GM12878 (cell line): ENCODE measurements around the gene RPRD2. TPM values are rescaled to one million over a fixed set of nuclear protein-coding genes. Genes with fewer than 3 reads are reported as not detected.

Source experiments
- ATAC-seq: fragments of 200-7000 bp; cut with Tn5 transposase; 3 replicates; pipeline ENCODE4 v1.9.1; 2020; ENCODE audit warnings: mild to moderate bottlenecking, moderate library complexity
- BruUV-seq: library from RNA; stranded (reverse); fragments of 400-500 nt; replicated peaks from 2 replicates; lab custom pipeline; 2021; lab: Mats Ljungman, UMichigan
- CTCF ChIA-PET: fragments of 300-600 bp; sonication (Branson Sonifier 250); formaldehyde crosslinking; extraction: SDS; loops from one replicate; lab custom pipeline; 2021; ENCODE audit warnings: inconsistent platforms; lab: Yijun Ruan, JAX
- POLR2A ChIA-PET: fragments of 350-600 bp; formaldehyde crosslinking; extraction: SDS; loops from one replicate; lab custom pipeline; 2021; ENCODE audit warnings: inconsistent platforms; lab: Charles Lee
- RAD21 ChIA-PET: fragments of 300-600 bp; sonication (Branson Sonifier 250); formaldehyde crosslinking; loops from one replicate; lab custom pipeline; 2023; ENCODE audit warnings: antibody characterized with exemption; ENCODE audit not compliant: unreplicated experiment; lab: Charles Lee
- SMC1A ChIA-PET: fragments of 300-600 bp; sonication (Branson Sonifier 250); formaldehyde crosslinking; loops from one replicate; lab custom pipeline; 2023; ENCODE audit not compliant: unreplicated experiment, uncharacterized antibody; lab: Charles Lee
- DNase-seq: peaks from one replicate; pipeline ENCODE4 v3.0.0-alpha.2; 2011; ENCODE audit warnings: low read depth, low spot score
- FAIRE-seq: peaks from 3 replicates; lab custom pipeline; 2011; peaks lifted over from hg19 to GRCh38; lab: Jason Lieb, UNC
- H2AFZ ChIP-seq: 2 replicates; pipeline ENCODE4 v1.6.0; 2011; ENCODE audit warnings: low read depth, low read length, control low read depth; ENCODE audit not compliant: control insufficient read depth
- H3K27ac ChIP-seq: 2 replicates; pipeline ENCODE4 v1.5.1; 2011; ENCODE audit warnings: control low read depth; ENCODE audit not compliant: control insufficient read depth, insufficient read depth
- H3K27me3 ChIP-seq, 2 experiments: replicated peaks in 1 of 2; 2 replicates each; pipeline versions ENCODE4 v1.6.0 to v1.6.1; 2011; ENCODE audit warnings: low read length in 1 of 2; ENCODE audit not compliant: control insufficient read depth in 2 of 2, insufficient read depth in 2 of 2
- H3K36me3 ChIP-seq, 2 experiments: 2 replicates each; pipeline ENCODE4 v1.5.1; 2011; ENCODE audit warnings: low read length in 1 of 2; ENCODE audit not compliant: control insufficient read depth in 2 of 2, insufficient read depth in 2 of 2
- H3K4me1 ChIP-seq: 2 replicates; pipeline ENCODE4 v1.6.1; 2011; ENCODE audit warnings: mild to moderate bottlenecking, low read length, moderate library complexity, mixed read lengths; ENCODE audit not compliant: control insufficient read depth, insufficient read depth
- H3K4me2 ChIP-seq: 2 replicates; pipeline ENCODE4 v1.6.0; 2011; ENCODE audit warnings: control low read depth; ENCODE audit not compliant: control insufficient read depth, insufficient read depth
- H3K4me3 ChIP-seq: fragments of 200-600 bp; sonication (generic); 2 replicates; pipeline ENCODE4 v1.5.1; 2016
- H3K79me2 ChIP-seq: 2 replicates; pipeline ENCODE4 v1.6.0; 2011; ENCODE audit warnings: low read length; ENCODE audit not compliant: control insufficient read depth, insufficient read depth
- H3K9ac ChIP-seq: 2 replicates; pipeline ENCODE4 v1.8.0; 2011; ENCODE audit warnings: low read length, control low read depth, mixed read lengths; ENCODE audit not compliant: control insufficient read depth, insufficient read depth
- H3K9me3 ChIP-seq: replicated peaks from 3 replicates; pipeline ENCODE4 v1.5.1; 2011; ENCODE audit warnings: mild to moderate bottlenecking, low read length; ENCODE audit not compliant: control insufficient read depth, insufficient read depth
- H4K20me1 ChIP-seq: 2 replicates; pipeline ENCODE4 v1.6.0; 2011; ENCODE audit not compliant: control insufficient read depth, insufficient read depth
- BACH1 ChIP-seq: fragments of 450-650 bp; IDR thresholded peaks from 2 replicates; pipeline ENCODE4 v1.6.1; 2017; ENCODE audit warnings: mild to moderate bottlenecking, borderline replicate concordance
- BMI1 ChIP-seq: fragments of 450-650 bp; IDR thresholded peaks from 2 replicates; pipeline ENCODE4 v1.6.1; 2016; ENCODE audit warnings: mild to moderate bottlenecking, moderate library complexity, borderline replicate concordance
- PAX8 ChIP-seq: fragments of 450-650 bp; IDR thresholded peaks from 2 replicates; pipeline ENCODE4 v1.6.1; 2017; ENCODE audit warnings: mild to moderate bottlenecking, moderate library complexity
- POLR2AphosphoS2 ChIP-seq: IDR thresholded peaks from 2 replicates; pipeline ENCODE4 v1.6.1; 2011; ENCODE audit warnings: low read depth, mild to moderate bottlenecking, low read length, improper control_type of control experiment, moderate library complexity
- POU2F2 ChIP-seq: IDR thresholded peaks from 3 replicates; pipeline ENCODE4 v1.6.1; 2011; ENCODE audit warnings: low read depth, mild to moderate bottlenecking, low read length, borderline replicate concordance
- RBBP5 ChIP-seq: fragments of 200-600 bp; sonication (generic); conservative IDR thresholded peaks from 2 replicates; pipeline ENCODE4 v1.6.1; 2016
- RFX5 ChIP-seq: IDR thresholded peaks from 2 replicates; pipeline ENCODE4 v1.6.1; 2011; ENCODE audit warnings: low read depth, low read length, improper control_type of control experiment
- SMAD5 ChIP-seq: IDR thresholded peaks from 2 replicates; pipeline ENCODE4 v1.6.1; 2016; ENCODE audit warnings: antibody characterized with exemption, low read depth
- SREBF2 ChIP-seq: IDR thresholded peaks from 2 replicates; pipeline ENCODE4 v1.6.1; 2012; ENCODE audit warnings: mild to moderate bottlenecking, low read length
- TCF3 ChIP-seq: IDR thresholded peaks from 2 replicates; pipeline ENCODE4 v1.6.1; 2012; ENCODE audit warnings: low read depth, mild to moderate bottlenecking, low read length, borderline replicate concordance; ENCODE audit not compliant: insufficient read depth
- TCF7 ChIP-seq: IDR thresholded peaks from 2 replicates; pipeline ENCODE4 v1.6.1; 2014; ENCODE audit warnings: antibody characterized with exemption, borderline replicate concordance
- ZZZ3 ChIP-seq: IDR thresholded peaks from 2 replicates; pipeline ENCODE4 v1.6.1; 2011; ENCODE audit warnings: low read depth; ENCODE audit not compliant: control insufficient read depth, insufficient read length
- WGBS: methylation state at CpG from one replicate; pipeline ENCODE4 v1.1.6; 2016; ENCODE audit warnings: low lambda C conversion rate; ENCODE audit not compliant: insufficient replicate concordance, insufficient coverage; ENCODE audit errors: missing lambda C conversion rate; 5-methylcytosine and 5-hydroxymethylcytosine counted together
- in situ Hi-C: fragments of 300-500 bp; cut with MboI; formaldehyde crosslinking; loops from 9 replicates; pipeline ENCODE4 v1.14.3; 2018; ENCODE audit warnings: mixed read lengths
- intact Hi-C: fragments of 100-400 bp; cut with micrococcal nuclease; formaldehyde crosslinking; loops from one replicate; pipeline ENCODE4 v1.14.2; 2022; ENCODE audit not compliant: unreplicated experiment
- polyA plus RNA-seq, 11 experiments: library from polyadenylated mRNA; depleted of rRNA in 4 of 11; unstranded in 6 of 11; stranded (reverse) in 5 of 11; fragments of >200 nt; fragmentation: Nextera tagmentation in 4 of 11; fragmentation: Illumina TruSeq in 1 of 11; extraction: Ambion mirVana in 4 of 11; extraction: Trizol in 1 of 11; gene quantifications; 1 replicate in 1 of 11; 2 replicates in 10 of 11; pipeline versions ENCODE4 v1.2.1 to v1.2.3, GENCODE V29; 2011 to 2016; ENCODE audit warnings: inconsistent platforms in 2 of 11, missing spikeins in 2 of 11, low read depth in 1 of 11
- total RNA-seq, 4 experiments: library from RNA; depleted of rRNA in 3 of 4; stranded (reverse); fragments of >200 nt in 3 of 4; fragmentation: Illumina TruSeq in 1 of 4; extraction: Trizol in 1 of 4; gene quantifications; 2 replicates each; pipeline versions ENCODE4 v1.2.1 to v1.2.3, GENCODE V29; 2013 to 2021
- TF ChIP-seq, protein P1 (sequence below): fragments of 450-650 bp; IDR thresholded peaks from 2 replicates; pipeline ENCODE4 v1.6.1; 2016; ENCODE audit warnings: mild to moderate bottlenecking

The RPRD2 gene
- total and polyA plus RNA-seq, 10 of the 15 experiments (the other 5 are each of a cell fraction or from before 2014, with no cell fraction given), result 1.9 to 24.8 (median 13.3) TPM

DNA sequence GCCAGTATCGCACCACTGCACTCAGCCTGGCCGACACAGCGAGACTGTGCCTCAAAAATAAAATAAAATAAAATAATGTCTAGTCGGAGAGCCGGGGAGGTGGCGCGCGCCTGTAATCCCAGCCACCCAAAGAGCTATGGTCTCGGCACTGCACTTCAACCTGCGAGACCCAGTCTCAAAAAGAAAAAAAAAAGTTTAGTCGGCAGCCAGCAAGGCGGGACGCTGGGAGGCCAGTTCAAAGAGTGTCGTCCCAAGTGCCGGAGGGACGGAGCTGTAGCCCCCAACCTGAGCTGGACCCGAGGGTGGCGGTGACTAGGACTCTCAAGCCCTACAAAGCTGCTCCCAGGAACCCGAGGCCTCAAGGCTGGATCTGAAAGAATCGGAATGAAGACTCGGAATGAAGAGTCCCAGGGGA lies 151.0 kb downstream of the RPRD2 start:
- no peaks in the 10 kb centered on the region; a peak in 1 of 4 replicates for H3K36me3 ChIP-seq
- peak overlapping the region; percentile 67 for H3K9ac ChIP-seq
- 29% methylated on average over 17 of the region's 21 CpGs for whole genome bisulfite sequencing
- peak overlapping the region; percentile 95 for H2AFZ ChIP-seq
- ChIA-PET SMC1A (interaction anchor here (1.0 to 4.1 kb wide), 5 partner anchors 11 to 115 kb away, joined by 3 to 26 read pairs (median 3); partner anchors contain the start of genes ENSA and TARS2), RAD21 (interaction anchor here (1.0 to 1.8 kb wide), 6 partner anchors 15 to 64 kb away, joined by 3 to 8 read pairs (median 4); partner anchors contain the start of genes MCL1 and TARS2), CTCF (interaction anchor here (1.5 to 2.6 kb wide), 6 partner anchors 9 to 52 kb away, joined by 4 to 11 read pairs (median 8); no protein-coding TSS in a partner anchor), POLR2A (interaction anchor here (1.3 to 1.6 kb wide), 4 partner anchors 23 to 183 kb away, joined by 3 to 4 read pairs (median 3); partner anchors contain the start of gene GOLPH3L)
- TF ChIP-seq TCF7 (no peak), BACH1 (no peak), TCF3 (no peak), RFX5 (no peak), ZZZ3 (no peak), POU2F2 (no peak), BMI1 (no peak), SMAD5 (no peak), RBBP5 (no peak), POLR2AphosphoS2 (no peak), PAX8 (no peak), SREBF2 (no peak)
- TF ChIP-seq, protein P1, sequence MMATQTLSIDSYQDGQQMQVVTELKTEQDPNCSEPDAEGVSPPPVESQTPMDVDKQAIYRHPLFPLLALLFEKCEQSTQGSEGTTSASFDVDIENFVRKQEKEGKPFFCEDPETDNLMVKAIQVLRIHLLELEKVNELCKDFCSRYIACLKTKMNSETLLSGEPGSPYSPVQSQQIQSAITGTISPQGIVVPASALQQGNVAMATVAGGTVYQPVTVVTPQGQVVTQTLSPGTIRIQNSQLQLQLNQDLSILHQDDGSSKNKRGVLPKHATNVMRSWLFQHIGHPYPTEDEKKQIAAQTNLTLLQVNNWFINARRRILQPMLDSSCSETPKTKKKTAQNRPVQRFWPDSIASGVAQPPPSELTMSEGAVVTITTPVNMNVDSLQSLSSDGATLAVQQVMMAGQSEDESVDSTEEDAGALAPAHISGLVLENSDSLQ, result no peak
- H3K79me2 ChIP-seq, result no peaks in the 10 kb centered on the region
- ATAC-seq, result no peak
- peaks cover 19% of the 10 kb centered on the region for H3K4me1 ChIP-seq
- no peaks in the 10 kb centered on the region for H3K9me3 ChIP-seq
- peak overlapping the region; percentile 98 for H3K4me2 ChIP-seq
- no peaks in the 10 kb centered on the region for H3K27me3 ChIP-seq
- no peak for FAIRE-seq
- BruUV-seq, result no TSS peak
- peak overlapping the region; percentile 50; the same call in 1 of the 2 replicates for H3K27ac ChIP-seq
- peak overlapping the region; percentile 74; the same call in 1 of the 2 replicates for H3K4me3 ChIP-seq
- in situ Hi-C loops (no loop called here), intact Hi-C loops (loop anchor here (5.0 kb wide), 2 partner anchors 53 to 258 kb away; partner anchors contain the start of gene CA14)
- no peak for DNase-seq
- H4K20me1 ChIP-seq, result no peaks in the 10 kb centered on the region
